Fibroblast of villous mesenchyme (primary cell): ENCODE data around the gene FHAD1. TPM values are rescaled to one million over a fixed set of nuclear protein-coding genes. Genes with fewer than 3 reads are reported as not detected.
A peak's percentile ranks its signal among the peaks of the same experiment; 100 is the strongest.

Source experiments
- DNase-seq: peaks from one replicate; pipeline ENCODE4 v3.0.0-alpha.2; 2010; ENCODE audit warnings: low read depth
- H3K4me3 ChIP-seq: 2 replicates; pipeline ENCODE4 v1.5.1; 2011; ENCODE audit warnings: low read depth, mild to moderate bottlenecking, low read length
- CTCF ChIP-seq: IDR thresholded peaks from 2 replicates; pipeline ENCODE4 v1.5.1; 2012; ENCODE audit warnings: low read depth, mild to moderate bottlenecking, low read length; ENCODE audit not compliant: insufficient read depth
- total RNA-seq: library from RNA; depleted of rRNA; stranded (reverse); fragments of >200 nt; gene quantifications from 2 replicates; pipeline ENCODE4 v1.2.3, GENCODE V29; 2012

The FHAD1 gene
- total RNA-seq, 1 donor: under 0.01 TPM

GRCh38 chr1:15262003-15262377 is 15.0 kb downstream of the FHAD1 start:
- no peak for DNase-seq
- TF ChIP-seq CTCF: no peak
- H3K4me3 ChIP-seq: no peak overlapping the region

- no peak for TF ChIP-seq CTCF
- no peak overlapping the region for H3K4me3 ChIP-seq
- no peak for DNase-seq
These were observed 15.7 kb downstream of the FHAD1 start for GRCh38 chr1:15262706-15263105.

- TF ChIP-seq CTCF: no peak
- H3K4me3 ChIP-seq: no peak overlapping the region
- DNase-seq: no peak
These were observed 17.7 kb downstream of the FHAD1 start for GRCh38 chr1:15264769-15265168.

GRCh38 chr1:15271196-15271595 is 24.2 kb downstream of the FHAD1 start:
- TF ChIP-seq CTCF: no peak
- H3K4me3 ChIP-seq: no peak overlapping the region
- no peak for DNase-seq

- TF ChIP-seq CTCF: peak; percentile 82
- H3K4me3 ChIP-seq: no peak overlapping the region
- peak; percentile 78 for DNase-seq
These were observed 25.2 kb downstream of the FHAD1 start for GRCh38 chr1:15272009-15272781.

GRCh38 chr1:15272782-15273127 is 25.7 kb downstream of the FHAD1 start:
- TF ChIP-seq CTCF: no peak

GRCh38 chr1:15273274-15273673 is 26.3 kb downstream of the FHAD1 start:
- no peak overlapping the region for H3K4me3 ChIP-seq
- no peak for TF ChIP-seq CTCF
- no peak for DNase-seq

More at GRCh38 chr1:15272782-15273127, 25.7 kb downstream of the FHAD1 start:
- no peak overlapping the region for H3K4me3 ChIP-seq
- no peak for DNase-seq
